Activated CD4-positive, alpha-beta T cell treated with anti-CD3 and anti-CD28 coated beads, Interleukin-2, Interleukin-6, amounts not matched to agents 100 ng/mL and 50 ng/mL, durations not matched to agents 16 hours and 8 hours (primary cell): Measurements from ENCODE around the gene RAB28.
A peak's percentile ranks its signal among the peaks of the same experiment; 100 is the strongest.

Source experiments
- DNase-seq: peaks from one replicate; pipeline ENCODE4 v3.0.0-alpha.2; 2020

The RAB28 gene

DNA sequence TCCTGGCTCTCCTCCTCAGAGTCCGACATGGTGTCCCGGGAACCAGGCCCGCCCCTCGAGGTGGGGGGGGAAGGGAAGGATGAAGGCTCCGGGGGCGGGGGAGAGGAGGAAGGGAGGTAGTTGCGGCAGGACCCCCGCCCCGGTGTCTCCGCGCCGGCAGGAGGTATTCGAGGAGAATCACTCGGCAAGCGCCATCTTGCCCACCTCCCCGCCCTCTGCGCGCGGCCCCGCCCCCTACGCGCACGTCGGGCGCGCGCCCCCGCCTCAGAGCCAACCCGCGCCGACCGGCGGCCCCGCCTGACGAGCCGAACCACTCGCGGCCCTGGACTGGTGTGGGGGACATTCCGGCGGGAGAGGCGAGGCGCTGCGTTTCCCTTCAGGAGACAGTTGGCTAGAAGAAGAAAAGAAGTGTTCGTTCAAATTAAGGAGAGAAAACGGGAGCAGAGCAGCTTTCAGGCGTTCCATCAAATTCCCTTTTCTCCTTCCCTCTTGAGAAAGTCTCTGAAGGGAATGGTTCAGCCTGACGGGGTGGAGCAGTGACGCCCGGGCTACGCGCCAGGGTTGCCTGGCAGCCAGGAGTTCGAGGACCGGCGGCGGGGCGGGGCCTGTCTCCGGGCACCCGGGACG is at the start of gene RAB28:
TSS of gene RAB28 (minus strand) at position 219 of the 627 bp plus-strand sequence.
- DNase-seq: peak; percentile 93

DNA sequence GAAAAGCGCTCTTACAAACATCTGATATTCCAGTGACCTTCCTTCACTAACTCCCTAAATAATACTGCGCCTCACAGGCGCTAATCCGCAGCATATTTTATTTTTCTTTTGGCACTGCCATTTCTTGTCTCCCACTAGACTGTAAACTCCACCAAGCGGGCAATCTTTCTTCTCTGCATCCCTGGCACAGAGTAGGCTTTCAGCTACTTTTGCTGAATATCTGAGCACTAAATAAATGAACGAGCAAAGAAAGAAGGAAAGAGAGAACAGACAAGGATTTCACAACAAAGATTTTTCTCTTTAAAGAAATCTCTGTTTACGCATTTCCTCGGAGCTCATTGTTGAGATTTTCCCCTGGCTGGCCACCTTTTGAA is 47.5 kb upstream of the RAB28 start:
- DNase-seq: no peak

DNA sequence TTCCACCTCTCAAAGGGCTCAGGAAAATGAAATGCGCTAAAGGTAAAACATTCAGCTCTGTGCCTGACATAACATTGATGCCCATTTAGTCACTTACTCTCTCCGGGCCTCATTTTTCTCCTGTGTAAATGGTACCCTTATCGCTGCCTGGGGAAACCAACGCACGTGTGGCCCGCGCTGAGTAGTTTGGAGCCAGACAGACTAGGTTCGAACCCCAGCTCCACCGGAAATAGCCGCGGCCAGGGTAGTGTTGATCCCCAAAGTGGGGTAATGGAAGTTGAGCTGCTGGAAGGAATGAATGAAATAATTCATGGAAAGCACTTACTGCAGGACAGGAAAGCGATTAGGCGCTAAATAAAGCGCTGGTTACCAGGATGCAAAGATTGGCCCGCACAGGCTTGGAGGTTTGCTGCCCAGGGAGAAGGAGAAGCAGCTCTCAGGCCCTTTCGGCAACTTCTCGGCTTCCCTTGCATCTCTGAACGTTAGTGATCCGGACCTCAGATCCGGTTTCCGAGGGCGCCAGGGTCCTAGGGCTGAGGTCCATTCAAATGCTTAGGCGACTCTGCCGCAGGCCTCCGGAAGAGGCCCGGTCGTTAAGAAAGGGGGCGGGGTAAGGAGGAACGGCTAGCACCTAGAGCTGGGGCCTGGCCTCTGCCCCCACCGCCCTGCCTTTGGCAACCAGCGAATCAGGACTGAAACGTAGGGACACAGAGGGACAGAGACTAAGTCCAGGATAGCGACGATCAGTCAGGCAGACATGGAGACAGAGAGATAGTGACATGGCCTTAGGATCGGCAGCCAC is 46.9 kb upstream of the RAB28 start:
- DNase-seq: no peak

DNA sequence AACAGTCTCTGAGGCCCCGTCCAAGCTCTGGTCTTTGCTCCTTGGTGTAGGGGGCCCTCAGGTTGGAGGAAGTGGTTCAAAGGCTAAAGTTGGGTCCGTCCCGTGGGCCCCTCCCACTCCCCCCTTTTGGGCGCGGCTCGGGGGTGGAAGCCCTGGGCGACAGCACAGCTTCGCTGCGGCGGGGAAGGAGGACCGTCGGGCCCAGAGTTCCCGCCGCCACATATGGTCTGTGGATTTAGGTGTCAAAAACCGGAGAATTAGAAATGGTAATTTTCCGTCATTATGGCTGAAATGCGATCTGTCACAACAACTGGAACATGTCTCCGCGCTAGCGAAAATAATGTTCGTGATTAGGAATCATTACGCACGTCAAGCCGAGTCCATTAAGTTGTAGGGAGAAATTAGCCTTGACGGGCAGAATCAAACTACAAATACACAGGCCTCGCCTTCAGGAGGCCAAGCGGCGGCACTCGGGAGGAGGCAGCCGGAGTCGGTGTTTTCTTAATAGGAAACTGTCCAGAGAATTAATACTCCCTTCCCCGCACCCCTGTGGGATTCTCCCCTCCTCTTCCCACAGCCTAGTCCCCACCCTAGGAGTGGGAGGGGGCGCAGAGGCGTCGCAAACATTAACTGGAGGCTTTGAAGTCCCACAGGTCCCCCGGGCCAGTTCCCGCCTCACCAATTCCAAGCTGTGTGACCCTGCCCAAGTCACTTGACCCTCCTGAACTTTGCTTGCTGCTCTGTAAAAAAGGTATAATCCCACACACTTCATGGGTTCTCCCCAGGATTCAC is 45.2 kb upstream of the RAB28 start:
- no peak for DNase-seq

DNA sequence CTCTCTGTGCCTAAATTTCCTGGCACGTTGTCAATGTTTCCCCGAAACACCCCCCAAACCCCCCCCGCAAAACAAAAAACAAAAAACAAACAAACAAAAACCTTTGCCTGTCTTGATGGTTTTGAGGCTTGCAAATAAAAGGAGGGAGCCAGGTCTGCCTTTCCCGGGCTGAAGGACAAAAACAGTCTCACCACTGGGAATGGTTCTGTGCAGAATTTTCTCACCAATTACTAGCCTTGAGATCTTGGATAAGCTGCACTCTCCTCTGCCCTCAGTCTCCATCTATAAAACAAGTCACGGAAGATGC is 44.6 kb upstream of the RAB28 start:
- no peak for DNase-seq

DNA sequence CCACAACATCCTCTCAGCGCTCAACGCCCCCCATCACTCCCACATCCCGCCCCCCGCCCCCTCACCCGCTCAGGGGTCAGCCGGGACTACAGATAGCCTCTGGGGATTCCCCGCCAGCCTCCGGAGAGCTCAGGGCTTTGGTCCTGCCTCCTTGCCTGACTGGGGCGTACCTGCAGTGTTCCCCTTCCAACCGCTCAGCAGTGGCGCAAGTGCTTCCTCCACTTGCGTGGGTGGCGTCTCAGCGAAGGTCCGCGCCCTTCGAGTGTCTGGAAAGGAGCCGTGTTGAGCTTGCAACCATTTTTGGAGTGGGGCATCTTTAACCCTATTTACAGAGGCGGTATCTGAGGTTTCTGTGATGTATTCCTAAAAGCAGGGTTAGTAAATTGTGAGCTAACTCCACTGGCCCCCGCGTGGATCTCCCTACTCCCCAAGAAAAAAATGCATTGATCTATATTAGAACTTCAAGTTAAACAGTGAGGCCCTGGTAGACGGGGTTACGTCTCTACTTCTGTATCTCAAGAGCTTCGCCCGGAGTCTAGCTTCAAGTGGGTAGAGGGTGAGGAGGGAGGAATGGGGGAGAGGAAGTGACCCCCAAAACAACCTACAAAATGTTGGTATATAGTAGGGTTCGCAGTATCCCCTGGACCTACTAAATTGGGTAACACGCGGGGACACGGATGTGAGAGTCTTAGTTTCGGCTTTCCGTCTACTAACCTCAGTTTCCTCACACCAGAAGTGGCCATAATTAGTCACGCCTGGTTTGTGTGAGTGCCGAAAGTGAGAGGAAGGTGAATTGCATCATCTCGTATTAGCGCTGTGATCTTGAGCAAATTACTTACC is 44.1 kb upstream of the RAB28 start:
- peak; percentile 68 for DNase-seq

DNA sequence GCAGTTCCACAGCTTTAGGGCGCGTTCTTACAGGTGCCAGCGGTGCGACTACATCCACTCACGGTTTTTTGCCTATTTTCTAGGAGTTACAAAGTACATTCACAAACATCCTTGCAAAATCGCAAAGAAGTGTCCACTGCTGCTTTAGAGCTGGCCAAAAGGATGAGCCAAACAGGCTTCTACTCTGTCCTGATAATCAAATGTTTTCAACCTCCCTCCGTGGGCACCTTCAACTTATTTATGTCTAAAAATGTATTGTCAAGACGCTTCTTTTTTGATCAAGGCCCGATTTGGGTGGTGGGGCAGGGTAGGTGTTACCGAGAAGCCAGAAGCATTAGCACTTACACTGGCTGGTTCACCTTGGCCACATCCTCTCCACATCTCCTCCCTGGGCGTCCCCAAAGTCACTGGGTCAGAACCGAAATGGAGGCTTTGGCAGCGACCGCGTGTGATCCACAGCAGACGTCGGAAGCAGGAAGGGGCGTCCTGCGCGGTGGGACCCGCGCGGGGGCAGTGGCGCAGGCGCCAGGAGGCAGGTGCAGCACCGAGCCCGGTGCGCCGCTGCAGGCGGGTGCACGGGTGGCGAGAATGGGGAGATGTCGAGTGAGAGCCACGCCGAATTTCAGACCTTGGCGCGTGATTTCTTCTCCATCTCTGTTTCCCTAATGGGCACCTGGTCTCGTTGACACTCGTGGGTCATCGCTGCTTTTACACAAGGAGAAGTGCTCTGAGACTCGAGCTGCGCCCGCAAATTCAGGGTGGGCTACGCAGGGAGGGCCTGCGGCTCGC is 43.2 kb upstream of the RAB28 start:
- DNase-seq: no peak

DNA sequence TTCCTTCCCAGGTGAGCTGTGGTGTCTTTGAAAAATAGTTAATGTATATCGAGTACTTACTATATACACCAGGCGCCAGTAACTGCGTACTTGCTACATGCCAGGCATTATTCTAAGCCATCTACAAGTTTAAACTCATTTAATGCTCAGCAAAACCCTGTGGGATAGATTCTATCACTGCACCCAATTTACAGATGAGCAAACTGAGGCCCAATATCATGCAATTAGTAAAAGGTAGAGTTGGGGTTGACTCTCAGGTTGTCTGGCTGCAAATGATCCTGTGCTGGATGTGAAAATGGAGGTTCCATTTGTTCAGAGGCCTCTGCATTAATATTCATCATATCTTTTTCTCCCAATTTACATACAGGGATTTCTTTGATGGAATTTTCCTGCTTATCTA is 42.5 kb upstream of the RAB28 start:
- no peak for DNase-seq

DNA sequence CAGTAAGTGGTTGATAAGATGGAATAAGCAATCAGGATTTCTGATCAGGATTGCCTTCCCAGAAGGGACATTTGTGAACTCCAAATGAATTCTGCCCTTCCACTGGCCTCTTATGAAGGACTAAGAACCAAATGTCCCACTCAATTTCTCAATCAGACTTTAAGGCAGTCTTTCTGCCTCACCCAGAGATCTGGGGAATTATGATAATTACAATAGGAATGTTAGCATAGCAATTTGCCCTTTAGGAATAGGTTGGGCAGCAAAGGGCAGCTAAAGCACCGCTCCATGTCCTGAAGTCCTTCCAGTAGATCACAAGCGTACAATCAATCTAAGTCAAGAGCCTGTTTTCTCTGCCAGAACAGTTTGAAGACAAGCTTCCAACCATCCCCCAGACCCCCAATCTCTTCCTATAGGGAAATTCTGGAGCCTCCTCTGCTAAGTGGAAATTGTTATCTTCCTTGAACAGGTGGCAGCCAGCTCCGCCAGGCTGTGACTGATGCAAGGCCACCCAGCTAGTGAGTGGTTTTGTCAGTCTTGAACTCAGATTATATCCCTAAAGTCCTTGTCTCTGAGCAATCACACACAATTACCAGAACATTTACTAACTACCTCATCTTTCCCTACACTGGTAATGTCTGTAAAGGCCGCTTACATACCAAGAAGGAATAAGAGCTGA is 41.6 kb upstream of the RAB28 start:
- DNase-seq: no peak

DNA sequence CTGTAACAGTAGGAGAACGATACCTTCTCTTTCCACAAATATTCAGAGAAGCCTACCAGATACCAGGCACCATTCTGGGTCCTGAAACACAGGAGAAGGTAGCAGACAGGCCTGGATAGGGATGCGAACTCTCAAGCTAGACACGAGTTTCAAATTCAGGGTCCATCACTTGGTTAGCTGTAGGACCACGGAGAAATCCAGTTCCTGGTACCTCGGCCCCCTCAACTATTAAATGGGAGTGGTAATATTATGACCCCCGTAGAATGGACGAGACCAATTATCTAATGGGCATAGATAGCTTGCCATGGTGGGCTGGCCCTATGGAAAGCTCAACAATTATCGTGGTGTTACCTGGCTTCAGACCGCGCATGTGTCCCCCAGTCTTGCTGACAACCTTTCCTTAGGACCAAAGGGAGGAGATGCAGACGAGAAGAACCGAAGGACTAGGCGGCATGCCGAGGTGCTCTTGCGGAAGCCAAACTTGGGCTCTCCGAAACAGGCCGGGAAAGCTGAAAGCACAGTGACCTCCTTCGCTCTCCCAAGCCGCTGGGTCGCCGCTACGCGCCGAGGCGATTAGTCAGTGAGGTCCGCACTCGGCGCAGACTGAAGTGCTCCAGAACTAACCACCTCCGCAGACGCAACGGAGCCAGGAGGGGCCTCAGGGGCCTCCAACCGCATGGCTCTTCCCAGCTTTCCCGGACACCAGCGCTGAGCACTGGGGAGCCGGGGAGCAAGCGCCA is 40.5 kb upstream of the RAB28 start:
- DNase-seq: no peak

DNA sequence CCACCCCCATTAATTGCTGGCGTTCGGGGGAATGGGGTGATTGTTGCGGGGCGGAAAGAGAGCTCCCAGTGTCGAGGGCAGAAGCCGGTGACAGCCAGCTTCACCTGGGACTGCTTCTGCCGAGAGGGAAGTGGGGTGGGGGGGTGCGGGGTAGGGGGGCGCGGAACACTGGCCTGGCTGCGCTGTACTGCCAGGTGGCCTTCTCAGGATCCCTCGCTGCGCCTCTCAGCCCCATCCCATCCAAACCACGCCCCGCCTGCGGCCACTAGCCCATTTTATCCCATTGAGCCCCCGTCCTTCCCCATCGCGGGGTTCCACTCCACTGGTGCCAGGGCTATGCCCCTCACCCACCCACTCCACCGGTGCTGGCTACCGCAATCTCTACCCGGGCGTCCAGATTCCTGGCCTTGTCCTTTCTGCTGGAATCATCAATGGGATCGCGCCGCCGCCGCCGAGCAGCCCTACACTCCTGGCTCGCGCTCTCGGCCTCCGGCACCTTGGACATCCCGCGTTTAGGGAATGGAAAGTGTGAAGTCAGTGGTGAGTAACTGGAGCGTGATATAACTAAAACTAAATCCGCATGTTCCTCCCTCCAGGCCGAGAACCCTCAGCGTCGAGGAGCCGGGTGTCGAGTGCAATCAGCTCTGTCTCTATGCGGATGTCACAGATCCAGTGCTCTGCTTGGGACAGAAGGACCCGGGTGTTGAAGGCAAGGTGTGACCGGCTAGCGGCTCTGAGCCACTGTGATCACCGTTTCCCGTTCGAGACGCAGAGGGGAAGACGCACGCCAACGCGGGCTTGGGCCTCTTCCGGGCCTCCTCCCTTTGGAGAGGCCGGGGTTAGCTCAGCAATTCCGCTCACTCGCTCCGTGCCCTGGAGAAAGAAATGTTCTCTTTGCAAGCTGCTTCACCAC is 39.7 kb upstream of the RAB28 start:
- no peak for DNase-seq

DNA sequence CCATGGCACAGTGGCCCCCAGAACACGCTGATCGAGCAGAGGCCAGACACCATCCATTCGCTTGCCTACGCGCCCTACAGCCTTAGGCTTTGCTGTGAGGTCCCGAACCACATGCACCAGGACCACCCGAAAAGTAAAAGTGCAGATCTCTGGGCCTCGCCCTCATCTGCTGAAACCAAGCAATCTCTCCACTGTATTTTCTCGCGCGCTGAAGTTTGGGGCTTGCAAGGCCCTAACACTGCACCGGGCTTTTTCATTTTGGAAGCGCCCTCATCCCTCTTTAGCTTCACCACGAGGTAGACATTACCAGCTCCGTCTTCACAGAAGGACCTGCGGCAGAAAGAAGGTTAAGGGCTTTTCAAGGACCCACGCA is 39.0 kb upstream of the RAB28 start:
- no peak for DNase-seq

DNA sequence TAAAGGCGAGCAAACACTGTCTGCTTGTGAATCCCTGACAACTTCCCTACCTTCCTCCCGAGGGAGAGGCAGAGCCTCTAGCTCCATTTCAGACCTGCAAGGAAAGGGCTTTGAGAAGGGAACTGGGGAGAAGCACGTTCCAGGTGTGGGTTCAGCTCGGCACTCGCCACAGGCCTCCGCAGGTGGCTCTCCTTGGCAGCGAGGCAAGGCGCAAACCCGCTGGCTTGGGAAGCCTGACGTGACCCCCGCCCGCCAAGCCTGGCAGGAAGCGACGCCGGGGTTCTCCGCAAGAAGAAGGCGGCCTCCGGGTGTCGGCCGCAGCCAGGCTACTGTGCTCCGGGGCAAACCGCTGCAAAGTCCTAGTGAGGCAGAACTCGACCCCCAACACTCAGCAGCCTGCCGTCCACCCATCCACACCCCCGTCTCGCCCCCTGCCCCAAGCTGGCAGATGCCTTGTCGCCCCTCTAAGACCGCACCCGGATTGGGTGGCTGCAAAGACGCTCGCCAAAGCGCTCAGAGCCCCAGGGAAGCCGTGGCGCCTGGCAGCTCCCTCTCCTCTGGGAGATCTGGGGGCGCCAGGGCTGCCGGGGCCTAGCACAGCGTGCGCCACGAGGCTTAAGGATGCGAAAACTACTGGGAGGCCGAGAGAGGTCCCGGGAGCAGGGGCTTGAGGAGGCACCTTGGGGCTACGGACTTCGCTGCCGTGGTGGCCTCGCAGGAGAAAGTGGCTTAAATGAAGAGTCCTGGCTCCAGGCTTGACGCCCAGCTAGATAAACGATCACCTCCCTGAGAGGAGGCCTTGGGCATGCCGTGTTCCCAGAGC is 38.4 kb upstream of the RAB28 start:
- DNase-seq: no peak

DNA sequence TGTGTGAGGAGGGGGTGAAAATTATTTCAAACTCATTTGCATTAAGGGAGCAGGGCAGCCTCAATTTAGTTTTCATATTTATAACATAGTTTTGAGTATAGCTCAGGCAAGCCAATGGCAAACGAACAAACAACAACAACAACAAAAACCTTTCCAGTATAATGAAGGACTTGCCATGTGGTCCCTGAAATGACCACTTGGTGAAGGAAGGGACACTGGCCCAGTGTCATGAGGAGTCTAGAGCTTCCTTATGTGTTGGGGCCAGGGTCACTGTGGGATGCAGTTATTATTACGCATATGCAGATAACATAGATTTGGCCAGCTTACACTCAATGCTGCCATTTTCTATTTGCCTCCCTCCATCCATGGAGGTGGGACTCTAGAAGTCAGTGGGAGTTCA is 36.9 kb upstream of the RAB28 start:
- no peak for DNase-seq

DNA sequence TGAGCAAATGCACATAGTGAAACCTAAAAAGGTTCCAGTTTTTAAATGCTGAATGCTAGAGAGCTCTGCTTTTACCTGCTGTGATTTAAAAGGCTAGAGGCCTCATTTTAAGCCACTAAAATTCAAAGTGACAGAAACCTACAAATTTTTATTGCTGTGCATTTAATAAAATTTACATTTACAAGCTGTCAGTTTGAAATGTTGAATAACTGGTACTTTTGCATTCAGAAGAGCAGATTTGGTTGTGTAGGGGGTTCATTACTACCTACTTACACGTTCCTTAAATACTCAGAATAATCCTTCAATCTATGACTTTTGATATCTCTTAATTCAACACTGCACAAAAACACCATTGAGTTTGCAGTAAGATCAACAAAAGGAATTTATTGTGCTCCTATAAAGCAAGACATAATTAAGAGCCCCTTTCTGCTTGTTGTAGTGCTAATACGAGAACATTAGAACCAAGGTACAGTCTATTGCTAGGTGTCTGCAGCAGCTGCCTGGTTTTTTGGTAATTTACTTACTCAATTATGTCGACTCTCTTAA is 32.2 kb upstream of the RAB28 start:
- no peak for DNase-seq

DNA sequence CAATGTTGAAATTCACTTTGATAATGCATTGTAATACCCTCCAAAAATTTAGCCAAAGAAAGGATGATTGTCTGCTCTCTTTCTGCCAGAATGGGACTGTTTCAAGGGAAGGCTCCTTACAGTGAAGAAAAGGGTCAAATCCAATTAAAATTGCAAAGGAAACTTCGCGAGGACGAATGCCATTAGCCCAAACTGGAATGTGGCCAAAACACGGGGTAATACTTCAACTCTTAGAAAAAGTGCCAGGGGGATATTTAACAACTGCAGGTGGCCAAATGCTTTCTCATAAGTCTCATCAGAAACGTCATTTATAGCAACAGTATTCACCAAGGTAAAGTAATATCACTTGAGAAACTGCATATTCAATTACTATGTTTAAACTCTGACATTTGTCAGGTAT is 31.1 kb upstream of the RAB28 start:
- DNase-seq: no peak

DNA sequence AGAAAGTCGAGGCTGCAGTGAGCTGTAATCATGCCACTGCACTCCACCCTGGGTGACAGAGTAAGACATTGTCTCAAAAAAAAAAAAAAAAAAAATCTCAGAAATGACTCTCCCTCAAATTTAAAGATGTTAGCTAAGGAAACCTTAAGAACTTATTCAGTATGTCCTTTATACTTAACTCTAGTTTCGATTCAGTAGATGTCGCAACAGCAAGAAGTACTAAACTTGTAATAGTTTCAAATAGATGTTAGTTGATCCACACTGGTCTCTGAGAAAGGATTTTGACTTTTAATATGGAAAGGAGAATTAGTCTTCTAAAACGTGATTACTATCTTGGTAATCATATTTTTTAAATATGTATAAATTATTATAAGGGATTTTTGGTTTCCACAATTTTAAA is 30.6 kb upstream of the RAB28 start:
- DNase-seq: no peak

DNA sequence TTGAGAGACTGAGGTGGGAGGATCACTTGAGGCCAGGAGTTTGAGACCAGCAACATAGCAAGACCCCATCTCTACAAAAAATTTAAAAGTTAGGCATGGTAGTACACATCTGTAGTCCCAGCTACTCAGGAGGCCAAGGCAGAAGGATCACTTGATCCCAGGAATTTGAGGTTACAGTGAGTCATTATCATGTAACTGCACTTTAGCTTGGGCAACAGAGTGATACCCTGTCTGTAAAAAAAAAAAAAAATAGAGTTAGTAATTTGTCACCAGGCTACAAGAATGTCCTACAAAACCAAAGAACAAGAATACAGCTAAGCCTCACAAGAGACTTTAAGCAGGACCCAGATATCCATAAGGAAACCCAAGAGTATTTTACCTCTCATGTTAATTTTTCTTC is 27.0 kb upstream of the RAB28 start:
- DNase-seq: no peak

DNA sequence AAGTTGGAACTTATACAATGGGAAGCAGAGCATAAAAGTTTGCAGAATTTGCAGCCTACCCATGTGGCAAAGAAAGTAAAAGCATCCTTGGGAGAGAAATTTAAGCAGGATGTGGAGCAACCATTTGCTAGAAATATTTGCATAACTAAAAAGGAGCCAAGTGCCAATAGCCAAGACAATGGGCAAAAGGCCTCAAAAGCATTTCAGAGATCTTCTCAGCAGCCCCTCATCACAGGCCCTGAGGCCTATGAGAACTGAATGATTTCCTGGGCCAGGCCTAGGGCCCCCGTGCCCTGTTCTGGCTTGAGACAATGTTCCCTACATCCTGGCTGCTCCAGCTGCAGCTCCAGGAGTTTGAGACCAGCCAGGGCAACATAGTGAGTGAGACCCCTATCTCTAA is 25.3 kb upstream of the RAB28 start:
- no peak for DNase-seq
